PC-3 (cell line): ENCODE results near the gene ANO7.

Experiments
- CTCF ChIP-seq: fragments of 300-600 bp; sonication (generic); conservative IDR thresholded peaks from 2 replicates; pipeline ENCODE4 v1.5.1; 2017; ENCODE audit warnings: antibody characterized with exemption, low read depth, mild to moderate bottlenecking, low read length
- EZH2 ChIP-seq: fragments of 300-600 bp; sonication (generic); IDR thresholded peaks from one replicate; pipeline ENCODE4 v1.6.1; 2017; ENCODE audit warnings: antibody characterized with exemption, mild to moderate bottlenecking, low read length; ENCODE audit not compliant: unreplicated experiment
- EZH2phosphoT487 ChIP-seq: fragments of 300-600 bp; sonication (generic); IDR thresholded peaks from 2 replicates; pipeline ENCODE4 v1.6.1; 2018; ENCODE audit warnings: mild to moderate bottlenecking, antibody characterized with exemption, low read length, borderline replicate concordance

DNA sequence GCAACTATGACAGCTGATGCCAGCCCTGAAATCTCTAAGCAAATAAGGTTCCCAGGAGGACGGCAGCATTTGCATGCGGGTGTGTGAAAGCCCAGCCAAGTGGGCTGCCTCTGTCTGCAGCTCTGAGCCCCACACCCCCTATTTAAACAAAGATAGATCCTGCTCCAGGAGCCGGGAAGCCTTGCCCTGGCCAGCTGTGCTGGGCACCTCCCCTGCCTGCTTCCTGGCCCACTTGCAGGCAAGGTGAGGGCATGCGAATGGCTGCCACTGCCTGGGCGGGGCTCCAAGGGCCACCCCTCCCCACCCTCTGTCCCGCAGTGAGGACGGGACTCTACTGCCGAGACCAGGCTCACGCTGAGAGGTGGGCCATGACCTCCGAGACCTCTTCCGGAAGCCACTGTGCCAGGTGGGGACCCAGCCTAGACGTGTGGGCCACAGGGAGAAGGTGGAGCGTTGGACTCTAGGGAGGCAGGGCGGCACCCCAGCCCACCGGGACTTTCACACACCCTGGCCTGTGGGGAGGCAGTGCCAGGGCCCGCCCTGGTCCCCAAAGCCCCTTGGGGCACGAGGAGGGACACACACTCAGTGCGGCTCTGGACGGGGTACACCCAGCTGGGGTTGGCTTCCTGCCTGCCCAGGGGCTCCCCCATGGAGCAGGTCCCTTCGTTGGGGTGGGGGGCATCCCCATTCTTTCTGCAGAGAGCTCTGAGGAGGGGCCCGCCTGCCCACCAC, at the start of gene ANO7:
- TF ChIP-seq CTCF: no peak
- TF ChIP-seq EZH2: no peak
- TF ChIP-seq EZH2phosphoT487: no peak
